B cell (primary cell): ENCODE data around the gene CAPN3. TPM values are rescaled to one million over a fixed set of nuclear protein-coding genes. Genes with fewer than 3 reads are reported as not detected.

Source experiments
- ATAC-seq: fragments of 200-7000 bp; cut with Tn5 transposase; one replicate; pipeline ENCODE4 v1.10.0; 2021; ENCODE audit warnings: low read depth, mild to moderate bottlenecking, moderate number of reproducible peaks, moderate library complexity
- CTCF ChIA-PET: fragments of 350-600 bp; sonication (Branson Sonifier 250); formaldehyde crosslinking; loops from one replicate; lab custom pipeline; 2021; ENCODE audit warnings: antibody characterized with exemption, inconsistent platforms; lab: Charles Lee
- POLR2A ChIA-PET: fragments of 350-600 bp; sonication (Branson Sonifier 250); formaldehyde crosslinking; loops from one replicate; lab custom pipeline; 2021; ENCODE audit warnings: antibody characterized with exemption; lab: Charles Lee
- DNase-seq: peaks from one replicate; pipeline ENCODE4 v3.0.0; 2013
- H2AFZ ChIP-seq: 2 replicates; pipeline ENCODE4 v1.6.1; 2012; ENCODE audit warnings: mild to moderate bottlenecking, low read depth, low read length; ENCODE audit not compliant: insufficient read depth, poor library complexity, severe bottlenecking
- H3K27ac ChIP-seq, 2 donors: 1 replicate in 1 of 2; 2 replicates in 1 of 2; pipeline ENCODE4 v1.5.1; 2012 to 2013; ENCODE audit warnings: low read length in 2 of 2, mild to moderate bottlenecking in 2 of 2, moderate library complexity in 1 of 2
- H3K27me3 ChIP-seq, 4 experiments: fragments of 200-600 bp in 1 of 4; sonication (generic) in 1 of 4; replicated peaks in 1 of 4; 1 replicate in 2 of 4; 2 replicates in 2 of 4; pipeline versions ENCODE4 v1.6.1 to v1.7.0; 2013 to 2016; ENCODE audit warnings: low read length in 3 of 4, mild to moderate bottlenecking in 2 of 4, mixed read lengths in 1 of 4, moderate library complexity in 1 of 4; ENCODE audit not compliant: insufficient read depth in 4 of 4, control insufficient read depth in 3 of 4; ENCODE audit errors: control extremely low read depth in 1 of 4
- H3K36me3 ChIP-seq, 2 experiments: replicated peaks in 1 of 2; 1 replicate in 1 of 2; 2 replicates in 1 of 2; pipeline versions ENCODE4 v1.6.1 to v1.7.1; 2013; ENCODE audit warnings: low read length in 1 of 2; ENCODE audit not compliant: insufficient read depth in 2 of 2, control insufficient read depth in 1 of 2; ENCODE audit errors: control extremely low read depth in 1 of 2, extremely low read depth in 1 of 2
- H3K4me1 ChIP-seq, 2 donors: fragments of 200-600 bp in 1 of 2; sonication (generic) in 1 of 2; 1 replicate in 1 of 2; 2 replicates in 1 of 2; pipeline versions ENCODE4 v1.5.1 to v1.6.1; 2013 to 2017; ENCODE audit warnings: low read length in 2 of 2; ENCODE audit not compliant: control insufficient read depth in 2 of 2, insufficient read depth in 2 of 2
- H3K4me2 ChIP-seq: replicated peaks from 2 replicates; pipeline ENCODE3; 2012; ENCODE audit warnings: mild to moderate bottlenecking, low read depth, low read length; ENCODE audit not compliant: poor library complexity, severe bottlenecking
- H3K4me3 ChIP-seq, 5 experiments: fragments of 200-600 bp in 1 of 5; sonication (generic) in 1 of 5; 1 replicate in 3 of 5; 2 replicates in 2 of 5; pipeline versions ENCODE4 v1.5.1 to v1.7.0; 2011 to 2016; ENCODE audit warnings: low read length in 4 of 5, mild to moderate bottlenecking in 4 of 5, low read depth in 2 of 5, control low read depth in 1 of 5, moderate library complexity in 1 of 5; ENCODE audit not compliant: insufficient read depth in 1 of 5; ENCODE audit errors: control extremely low read depth in 1 of 5, extremely low read depth in 1 of 5
- H3K79me2 ChIP-seq: fragments of 200-600 bp; sonication (generic); one replicate; pipeline ENCODE4 v1.6.0; 2016; ENCODE audit warnings: low read length; ENCODE audit not compliant: control insufficient read depth, insufficient read depth
- H3K9ac ChIP-seq: fragments of 200-600 bp; sonication (generic); 2 replicates; pipeline ENCODE4 v1.6.1; 2017; ENCODE audit warnings: mild to moderate bottlenecking, low read length, moderate library complexity
- H3K9me3 ChIP-seq, 3 donors: one replicate each; pipeline versions ENCODE4 v1.6.1 to v1.7.1; 2013; ENCODE audit warnings: low read length in 2 of 3; ENCODE audit not compliant: control insufficient read depth in 2 of 3, insufficient read depth in 1 of 3; ENCODE audit errors: control extremely low read depth in 1 of 3
- H4K20me1 ChIP-seq: 2 replicates; pipeline ENCODE4 v1.6.0; 2012; ENCODE audit warnings: mild to moderate bottlenecking, low read length; ENCODE audit not compliant: insufficient read depth, control insufficient read depth, poor library complexity, severe bottlenecking
- H3K27ac Mint-ChIP-seq: one replicate; pipeline ENCODE4 v1.8.0; 2021; ENCODE audit warnings: mixed read lengths
- H3K27me3 Mint-ChIP-seq: one replicate; pipeline ENCODE4 v1.8.0; 2021; ENCODE audit warnings: mixed read lengths
- H3K4me1 Mint-ChIP-seq: one replicate; pipeline ENCODE4 v1.8.0; 2021; ENCODE audit warnings: mixed read lengths
- H3K4me3 Mint-ChIP-seq: one replicate; pipeline ENCODE4 v1.8.0; 2021; ENCODE audit warnings: mixed read lengths
- H3K9me3 Mint-ChIP-seq: one replicate; pipeline ENCODE4 v1.8.0; 2022; ENCODE audit warnings: mixed read lengths; ENCODE audit not compliant: insufficient read depth
- EZH2 ChIP-seq: IDR thresholded peaks from 2 replicates; pipeline ENCODE4 v1.6.1; 2012; ENCODE audit warnings: borderline replicate concordance, low read depth, mild to moderate bottlenecking, moderate library complexity, low read length; ENCODE audit not compliant: insufficient read depth, poor library complexity, severe bottlenecking
- WGBS: methylation state at CpG from one replicate; pipeline ENCODE4 v1.1.5; 2013; ENCODE audit warnings: missing lambda C conversion rate; ENCODE audit not compliant: insufficient coverage; 5-methylcytosine and 5-hydroxymethylcytosine counted together
- intact Hi-C: fragments of 100-400 bp; cut with micrococcal nuclease; formaldehyde crosslinking; loops from one replicate; pipeline ENCODE4 v1.10.0; 2022
- polyA plus RNA-seq: library from polyadenylated mRNA; depleted of rRNA; stranded (reverse); fragments of >200 nt; gene quantifications from 2 replicates; pipeline ENCODE4 v1.2.3, GENCODE V29; 2012
- total RNA-seq, 2 donors: library from RNA; stranded (reverse); fragments of 120-200 nt in 1 of 2; gene quantifications; 1 replicate in 1 of 2; 2 replicates in 1 of 2; pipeline versions ENCODE4 v1.2.3 to v1.2.4, GENCODE V29; 2013 to 2022
- TF ChIP-seq, protein P1 (sequence below): fragments of 200-600 bp; IDR thresholded peaks from one replicate; pipeline ENCODE4 v1.8.0; 2022; ENCODE audit warnings: antibody characterized with exemption, mild to moderate bottlenecking

The CAPN3 gene
- total and polyA plus RNA-seq, 2 donors (not counting 1 experiment from before 2014, with no cell fraction given), result 41.7 to 143 TPM

DNA sequence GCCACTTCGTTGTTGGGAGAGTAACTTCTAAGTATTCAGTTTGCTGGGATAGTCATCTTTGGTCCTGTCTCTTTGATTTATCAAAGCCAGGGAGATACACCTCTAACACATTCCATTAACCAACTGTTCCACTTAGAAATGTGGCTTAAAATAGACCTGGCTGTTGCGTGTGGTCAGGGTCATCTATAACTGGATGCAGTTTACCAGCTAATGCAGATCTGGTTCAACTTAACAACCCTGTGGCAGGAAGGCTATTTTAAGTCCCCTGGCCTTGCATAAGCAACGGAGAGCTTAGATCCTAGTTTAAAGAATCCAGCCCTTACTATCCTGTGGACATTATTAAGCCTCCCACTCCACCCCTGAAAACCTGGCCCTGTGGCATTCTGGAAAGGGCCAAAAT, 28.1 kb upstream of the CAPN3 start:
- no peaks in the 10 kb centered on the region for H3K4me1 ChIP-seq
- no peak overlapping the region for H3K4me3 Mint-ChIP-seq
- ATAC-seq, result no peak

DNA sequence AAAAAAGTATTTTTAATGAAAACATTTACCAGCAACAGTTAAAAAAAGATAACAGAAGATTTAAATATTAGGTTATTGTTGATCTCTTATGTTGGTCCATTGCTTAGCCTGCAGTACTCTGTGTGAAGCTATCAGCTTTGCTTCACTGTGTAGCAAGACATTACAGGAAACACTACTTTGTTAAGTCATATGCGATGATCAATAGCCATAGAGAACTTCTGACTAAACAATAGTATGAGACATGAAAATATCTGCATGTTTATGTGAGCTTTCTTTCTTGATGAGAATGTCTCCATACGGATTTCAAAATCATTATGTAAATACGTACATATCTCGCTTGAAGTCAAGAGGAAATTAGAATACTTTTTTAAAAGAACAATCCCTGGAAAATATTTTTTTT, 27.0 kb upstream of the CAPN3 start:
- H3K4me3 Mint-ChIP-seq, result no peak overlapping the region
- 100% methylated on average over 2 of the region's 4 CpGs for WGBS

More for the DNA sequence above, 28.1 kb upstream of the CAPN3 start:
- H3K9me3 ChIP-seq, result peaks cover 5 to 9% (median 8%) of the 10 kb centered on the region in 3 donors
- H3K4me1 Mint-ChIP-seq, result no peaks in the 10 kb centered on the region
- no peak overlapping the region for H3K4me2 ChIP-seq
- H4K20me1 ChIP-seq, result no peaks in the 10 kb centered on the region
- H3K9ac ChIP-seq, result no peak overlapping the region
- DNase-seq, result no peak
- H3K27me3 Mint-ChIP-seq, result no peaks in the 10 kb centered on the region
- no peak overlapping the region for H3K4me3 ChIP-seq
- H3K36me3 ChIP-seq, result peaks cover 19 to 52% of the 10 kb centered on the region in 2 experiments
- ChIA-PET POLR2A (no interaction called here), CTCF (no interaction called here)
- H3K9me3 Mint-ChIP-seq, result peaks cover 8% of the 10 kb centered on the region
- no peaks in the 10 kb centered on the region for H3K79me2 ChIP-seq
- H2AFZ ChIP-seq, result no peak overlapping the region
- intact Hi-C loops, result no loop called here
- TF ChIP-seq, protein P1, sequence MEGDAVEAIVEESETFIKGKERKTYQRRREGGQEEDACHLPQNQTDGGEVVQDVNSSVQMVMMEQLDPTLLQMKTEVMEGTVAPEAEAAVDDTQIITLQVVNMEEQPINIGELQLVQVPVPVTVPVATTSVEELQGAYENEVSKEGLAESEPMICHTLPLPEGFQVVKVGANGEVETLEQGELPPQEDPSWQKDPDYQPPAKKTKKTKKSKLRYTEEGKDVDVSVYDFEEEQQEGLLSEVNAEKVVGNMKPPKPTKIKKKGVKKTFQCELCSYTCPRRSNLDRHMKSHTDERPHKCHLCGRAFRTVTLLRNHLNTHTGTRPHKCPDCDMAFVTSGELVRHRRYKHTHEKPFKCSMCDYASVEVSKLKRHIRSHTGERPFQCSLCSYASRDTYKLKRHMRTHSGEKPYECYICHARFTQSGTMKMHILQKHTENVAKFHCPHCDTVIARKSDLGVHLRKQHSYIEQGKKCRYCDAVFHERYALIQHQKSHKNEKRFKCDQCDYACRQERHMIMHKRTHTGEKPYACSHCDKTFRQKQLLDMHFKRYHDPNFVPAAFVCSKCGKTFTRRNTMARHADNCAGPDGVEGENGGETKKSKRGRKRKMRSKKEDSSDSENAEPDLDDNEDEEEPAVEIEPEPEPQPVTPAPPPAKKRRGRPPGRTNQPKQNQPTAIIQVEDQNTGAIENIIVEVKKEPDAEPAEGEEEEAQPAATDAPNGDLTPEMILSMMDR, result no peak
- no peak for TF ChIP-seq EZH2
- H3K27ac Mint-ChIP-seq, result no peak overlapping the region
- no peaks in the 10 kb centered on the region for H3K27me3 ChIP-seq
- H3K27ac ChIP-seq, result no peak overlapping the region
- 100% methylated on average over 1 of the region's 3 CpGs for WGBS

More for the DNA sequence above, 27.0 kb upstream of the CAPN3 start:
- no peaks in the 10 kb centered on the region for H3K79me2 ChIP-seq
- Mint-ChIP-seq H3K9me3 (peaks cover 8% of the 10 kb centered on the region), H3K27ac (no peak overlapping the region), H3K27me3 (no peaks in the 10 kb centered on the region), H3K4me1 (no peaks in the 10 kb centered on the region)
- H3K36me3 ChIP-seq, result peaks cover 16 to 41% of the 10 kb centered on the region in 2 experiments
- peaks cover 5 to 9% (median 8%) of the 10 kb centered on the region in 3 donors for H3K9me3 ChIP-seq
- ChIA-PET POLR2A (no interaction called here), CTCF (no interaction called here)
- no peaks in the 10 kb centered on the region for H4K20me1 ChIP-seq
- no peak overlapping the region for H2AFZ ChIP-seq
- ATAC-seq (no peak), DNase-seq (no peak)
- no peak overlapping the region for H3K4me3 ChIP-seq
- H3K4me1 ChIP-seq, result no peaks in the 10 kb centered on the region
- intact Hi-C loops, result no loop called here
- H3K27ac ChIP-seq, result no peak overlapping the region
- no peak overlapping the region for H3K9ac ChIP-seq
- no peak for TF ChIP-seq EZH2
- TF ChIP-seq, protein P1, result no peak
- no peak overlapping the region for H3K4me2 ChIP-seq
- no peaks in the 10 kb centered on the region for H3K27me3 ChIP-seq
